HG03342 (cell line): ENCODE results near the gene TSSC4.

ENCODE experiments used
- ATAC-seq: cut with Tn5 transposase; IDR thresholded peaks from one replicate; pipeline ENCODE4 v1.9.1; 2021; ENCODE audit warnings: mild to moderate bottlenecking, moderate library complexity; ENCODE audit not compliant: unreplicated experiment

The TSSC4 gene

DNA sequence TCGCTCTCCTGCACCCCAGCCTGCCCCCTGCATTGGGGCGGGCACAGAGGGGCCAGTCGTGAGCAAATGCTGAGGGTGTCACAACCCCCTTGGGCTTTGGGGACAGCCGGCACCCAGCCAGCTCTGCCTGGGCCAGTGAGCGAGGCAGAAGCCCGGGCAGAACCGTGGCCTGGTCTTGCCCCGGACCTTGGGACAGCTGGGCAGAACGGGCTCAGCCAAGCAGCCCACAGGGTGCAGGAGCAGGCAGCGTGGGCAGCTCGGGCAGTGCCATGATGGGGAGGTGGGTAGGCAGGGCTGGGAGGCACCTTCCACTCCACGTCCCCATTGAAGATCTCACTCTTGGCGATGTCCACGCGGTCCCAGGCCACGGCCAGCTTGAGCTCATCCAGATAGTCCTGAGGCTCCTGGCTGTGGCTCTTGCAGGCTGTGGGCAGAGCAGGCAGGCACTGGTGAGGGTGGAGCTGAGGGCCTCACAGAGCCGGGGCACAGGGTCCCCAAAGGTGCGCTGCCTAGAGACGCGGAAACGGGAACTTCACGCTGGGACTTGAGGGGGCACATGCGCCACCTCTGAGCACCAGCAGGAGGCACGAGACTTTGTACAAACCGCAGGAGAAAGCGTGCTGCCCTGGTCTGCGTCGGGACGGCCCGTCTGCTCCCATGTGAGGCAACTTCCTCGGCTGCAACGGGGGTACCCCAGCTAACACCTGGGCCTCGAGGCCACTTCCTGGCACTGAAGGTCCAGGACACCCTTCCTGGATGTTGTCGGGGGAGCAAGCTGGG is 15.2 kb downstream of the TSSC4 start:
- ATAC-seq, result no peak

DNA sequence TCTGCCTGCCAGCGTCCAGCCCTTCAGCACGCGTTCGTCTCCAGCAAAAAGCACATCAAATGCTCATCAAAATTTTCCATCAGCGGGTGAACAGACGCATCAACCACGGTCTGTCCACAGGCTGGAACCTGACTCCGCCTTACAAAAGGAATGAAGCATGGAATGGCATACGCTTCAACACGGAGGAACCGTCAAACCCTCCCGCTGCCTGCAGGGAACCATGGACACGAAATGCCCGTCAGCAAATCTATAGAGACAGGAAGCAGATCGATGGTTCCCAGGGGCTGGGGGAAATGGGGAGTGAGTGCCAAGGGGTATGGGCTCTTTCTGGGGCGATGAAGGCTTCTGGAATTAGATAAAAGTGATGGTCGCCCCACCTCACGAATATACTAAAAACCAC is 16.2 kb downstream of the TSSC4 start:
- no peak for ATAC-seq

DNA sequence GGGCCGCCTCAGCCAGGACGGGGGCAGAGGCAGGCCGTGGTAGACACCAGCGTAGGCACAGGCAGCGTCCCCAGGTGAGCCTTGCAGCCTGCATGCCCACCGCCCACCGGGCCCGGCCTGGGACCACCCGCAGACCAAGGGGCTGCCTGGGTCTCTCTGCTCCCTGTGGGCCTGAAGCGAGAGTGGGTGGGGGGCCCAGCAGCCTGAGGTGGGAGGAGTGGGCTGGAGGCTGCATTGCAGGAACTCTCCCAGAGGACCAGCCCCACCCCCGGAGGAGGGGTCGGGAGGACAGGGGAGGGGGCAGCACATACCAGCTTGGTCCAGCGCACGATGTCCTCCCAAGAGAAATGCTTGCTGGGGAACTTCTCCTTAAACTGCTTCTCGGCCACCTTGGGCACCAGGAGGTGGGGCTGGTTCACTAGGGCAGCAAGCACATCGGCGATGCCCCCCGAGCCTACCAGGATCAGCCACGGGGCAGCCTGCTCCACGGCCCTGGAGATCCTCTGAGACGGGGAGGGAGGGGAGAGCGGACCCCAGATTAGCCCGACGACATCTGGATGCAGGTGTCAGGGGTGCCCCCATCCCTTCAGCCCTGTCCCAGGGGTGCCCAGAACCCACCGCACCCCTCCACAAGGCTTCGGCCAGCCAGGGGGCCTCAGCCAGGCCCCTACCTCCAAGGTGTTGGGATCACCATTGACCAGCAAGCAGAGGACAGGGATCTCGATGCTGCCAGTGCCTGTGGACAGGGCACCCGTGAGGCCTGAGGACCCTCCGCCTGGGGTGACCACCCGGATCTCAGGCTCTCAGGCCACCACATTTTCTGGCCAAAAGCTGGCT is 17.5 kb downstream of the TSSC4 start:
- no peak for ATAC-seq

DNA sequence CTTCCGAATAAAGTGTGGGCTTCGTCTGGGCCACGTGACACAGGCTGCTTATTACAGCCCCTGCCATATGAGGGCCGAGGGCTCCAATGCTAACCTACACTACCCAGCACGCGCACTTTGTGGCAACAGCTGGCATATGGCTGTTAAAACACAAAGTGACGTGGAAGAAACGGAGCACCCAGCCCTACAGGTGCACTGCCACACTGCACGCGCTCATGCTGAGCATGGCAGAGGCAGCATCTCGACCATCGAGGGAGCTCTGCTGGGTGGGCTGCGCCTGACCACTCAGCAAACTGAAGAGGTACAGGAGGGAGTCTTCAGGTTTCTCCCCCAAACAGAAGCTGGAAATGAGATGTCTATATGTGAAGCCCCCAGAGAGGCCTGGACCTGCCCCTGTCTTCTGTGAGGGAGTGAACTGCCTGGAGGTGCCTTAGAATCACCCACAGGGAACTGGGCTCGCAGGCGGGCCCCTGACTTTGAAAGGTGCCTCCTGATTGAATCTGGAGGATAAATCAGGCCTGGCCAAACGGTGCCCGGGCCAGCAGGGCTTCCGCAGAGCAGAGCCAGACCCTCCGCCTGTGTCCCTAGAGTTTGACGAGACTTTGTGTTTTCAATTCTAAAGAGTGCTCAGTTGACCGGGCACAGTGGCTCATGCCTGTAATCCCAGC is 18.3 kb downstream of the TSSC4 start:
- no peak for ATAC-seq

DNA sequence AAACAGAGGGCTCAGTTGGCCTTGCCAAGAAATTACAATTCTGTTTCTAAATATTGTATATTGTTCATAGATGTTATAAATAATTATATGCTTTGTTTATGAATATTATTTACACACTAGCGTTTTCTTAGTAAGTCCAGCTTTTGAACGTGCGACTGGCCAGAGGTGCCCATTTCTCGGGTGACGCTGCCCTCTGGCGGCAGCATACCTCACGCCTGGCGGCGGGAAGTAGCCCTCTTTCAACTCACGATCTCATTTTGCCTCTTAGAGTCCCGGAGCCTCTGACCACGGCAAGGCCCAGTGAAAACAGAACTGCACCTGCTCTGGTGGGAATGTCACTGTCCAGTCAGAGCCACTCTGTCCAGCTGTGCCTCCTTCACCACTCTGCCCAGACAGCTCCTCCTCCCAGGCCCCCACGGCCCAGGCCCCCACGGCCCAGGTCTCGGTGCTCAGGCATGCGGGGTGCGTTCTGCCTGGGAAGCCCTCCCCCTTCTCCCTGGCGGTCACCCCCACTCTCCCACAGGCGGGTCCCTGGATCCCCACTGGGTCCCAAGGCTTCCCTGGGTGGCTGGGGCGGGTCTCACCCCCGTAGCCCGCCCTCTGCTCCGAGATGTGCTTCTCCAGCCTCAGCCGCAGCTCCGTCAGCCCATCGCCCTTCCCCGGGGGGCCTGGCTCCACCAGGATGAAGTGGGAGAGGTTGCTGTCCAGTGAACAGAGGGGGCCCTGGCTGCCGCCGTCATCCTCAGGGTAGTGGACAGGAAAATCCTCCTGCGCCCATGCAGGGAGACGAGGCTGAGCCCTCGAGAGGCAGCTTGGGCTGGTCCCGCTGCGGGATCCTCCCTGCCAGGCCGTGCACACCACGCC is 19.3 kb downstream of the TSSC4 start:
- ATAC-seq, result no peak

DNA sequence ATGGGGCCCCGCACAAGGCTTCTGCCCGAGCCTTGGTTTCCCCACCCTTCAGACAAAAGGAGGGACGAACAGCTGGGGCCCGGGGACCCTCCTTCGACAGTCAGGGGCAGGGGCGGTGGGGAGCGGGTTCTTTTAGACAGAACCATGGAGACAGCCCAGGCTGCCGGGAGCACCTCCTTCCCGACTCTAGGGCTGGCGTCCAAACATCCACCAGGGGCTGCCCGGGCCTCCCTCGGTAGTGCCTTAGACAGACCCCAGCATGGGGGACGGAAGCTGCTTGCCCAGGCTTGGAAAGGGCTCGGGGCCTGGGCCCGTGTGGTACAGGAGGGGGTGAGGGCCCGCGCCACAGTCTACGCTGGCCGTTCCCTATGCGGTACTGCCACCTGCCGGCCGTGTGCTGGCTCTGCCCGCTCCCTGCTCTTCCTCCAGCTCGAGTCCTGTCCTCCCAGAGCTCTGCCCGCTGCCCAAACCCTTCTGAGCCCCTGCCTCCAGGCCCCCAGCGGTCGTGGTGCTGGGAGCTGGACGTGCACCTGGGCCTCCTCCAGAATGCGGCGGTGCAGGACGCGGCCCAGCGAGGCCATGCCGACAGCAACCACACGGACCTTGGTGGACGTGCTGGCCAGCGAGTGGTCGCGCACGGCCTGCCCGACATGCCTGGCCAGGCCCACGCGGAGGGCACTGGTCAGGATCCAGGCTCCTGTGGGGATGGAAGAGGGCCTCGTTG is 20.1 kb downstream of the TSSC4 start:
- ATAC-seq, result no peak

DNA sequence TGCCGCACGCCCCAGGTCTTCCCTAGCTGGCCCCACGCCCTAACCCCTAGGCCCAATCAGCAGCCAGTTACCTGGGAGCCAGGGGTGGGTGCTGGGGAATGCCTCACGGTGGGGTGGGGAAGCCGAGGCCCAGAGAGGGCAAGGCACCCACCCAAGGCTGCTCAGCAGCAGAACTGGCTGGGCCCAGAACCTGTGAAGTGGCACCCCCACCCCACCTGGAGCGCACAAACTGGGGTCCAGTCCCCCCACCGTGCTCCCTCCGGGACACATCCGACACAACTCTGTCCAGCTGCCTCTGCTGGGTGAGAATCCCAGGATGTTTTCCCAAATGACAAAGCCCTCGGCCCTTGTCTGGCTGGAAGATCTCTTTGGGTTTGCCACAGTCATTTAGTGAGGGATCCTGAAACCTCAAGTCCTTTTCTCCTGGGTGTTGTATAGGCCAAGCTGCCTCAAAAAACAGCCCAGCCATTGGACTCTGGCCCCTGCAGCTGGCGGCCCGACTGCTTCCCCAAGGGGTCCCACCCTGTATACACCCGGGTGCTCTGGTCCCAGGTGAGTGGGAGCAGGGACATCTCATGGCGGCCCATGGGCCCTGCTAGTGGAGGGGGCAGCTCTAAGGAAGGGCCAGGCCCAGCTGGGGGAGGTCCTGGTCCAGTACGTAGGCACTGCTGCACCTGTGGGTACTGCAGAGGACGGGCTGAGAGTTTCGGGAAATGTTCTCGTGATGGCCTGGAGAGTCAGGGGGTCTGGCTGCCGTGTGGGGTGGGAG is 20.9 kb downstream of the TSSC4 start:
- no peak for ATAC-seq

DNA sequence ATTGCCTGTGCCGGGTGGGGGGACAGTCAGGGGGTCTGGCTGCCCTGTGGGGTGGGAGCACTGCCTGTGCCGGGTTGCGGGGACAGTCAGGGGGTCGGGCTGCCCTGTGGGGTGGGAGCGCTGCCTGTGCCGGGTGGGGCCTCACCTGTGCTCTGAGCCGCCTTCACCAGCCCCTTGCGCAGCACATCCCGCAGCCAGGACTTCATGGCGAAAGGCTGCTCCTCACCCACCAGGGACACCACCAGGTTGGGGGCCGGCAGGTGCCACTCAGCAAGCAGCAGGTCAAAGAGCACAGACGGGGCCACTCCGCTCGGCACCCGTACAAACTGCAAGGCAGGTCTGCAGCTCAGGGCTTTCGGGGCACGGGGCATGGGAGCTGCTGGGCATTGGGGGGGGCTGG is 21.4 kb downstream of the TSSC4 start:
- ATAC-seq, result no peak

DNA sequence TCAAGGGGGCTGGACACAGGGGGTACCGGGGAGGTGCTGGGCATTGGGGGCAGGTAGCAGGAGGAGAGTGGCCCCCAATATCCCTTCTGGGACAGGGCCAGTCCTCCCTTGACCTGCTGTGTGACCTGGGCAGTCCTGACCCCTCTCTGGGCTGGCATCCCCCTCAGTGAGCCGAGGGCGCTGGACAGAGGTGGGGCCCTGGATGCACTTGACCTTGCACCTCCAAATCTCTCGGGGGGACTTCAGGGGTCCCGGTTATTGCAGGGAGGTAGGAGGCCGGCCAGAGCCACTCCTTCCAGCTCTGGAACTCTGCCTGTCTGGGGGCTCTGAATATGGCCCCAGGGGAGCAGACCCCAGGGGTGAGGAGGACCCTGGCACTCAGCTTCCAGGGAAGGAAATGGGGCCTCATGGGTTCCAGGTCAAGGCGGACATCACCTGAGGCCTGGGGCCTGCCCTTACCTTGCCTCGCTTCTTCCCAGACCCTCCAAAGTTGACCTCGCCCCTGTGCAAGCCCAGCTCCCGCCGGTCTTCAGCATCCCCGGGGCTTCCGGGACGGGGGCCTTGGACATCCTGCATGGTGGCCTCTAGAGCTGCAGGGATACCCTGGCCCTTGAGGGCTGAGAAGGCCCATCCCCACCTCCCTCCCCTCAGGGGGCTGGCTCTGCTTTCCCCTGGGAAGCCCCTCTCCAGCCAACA is 22.1 kb downstream of the TSSC4 start:
- ATAC-seq, result no peak

DNA sequence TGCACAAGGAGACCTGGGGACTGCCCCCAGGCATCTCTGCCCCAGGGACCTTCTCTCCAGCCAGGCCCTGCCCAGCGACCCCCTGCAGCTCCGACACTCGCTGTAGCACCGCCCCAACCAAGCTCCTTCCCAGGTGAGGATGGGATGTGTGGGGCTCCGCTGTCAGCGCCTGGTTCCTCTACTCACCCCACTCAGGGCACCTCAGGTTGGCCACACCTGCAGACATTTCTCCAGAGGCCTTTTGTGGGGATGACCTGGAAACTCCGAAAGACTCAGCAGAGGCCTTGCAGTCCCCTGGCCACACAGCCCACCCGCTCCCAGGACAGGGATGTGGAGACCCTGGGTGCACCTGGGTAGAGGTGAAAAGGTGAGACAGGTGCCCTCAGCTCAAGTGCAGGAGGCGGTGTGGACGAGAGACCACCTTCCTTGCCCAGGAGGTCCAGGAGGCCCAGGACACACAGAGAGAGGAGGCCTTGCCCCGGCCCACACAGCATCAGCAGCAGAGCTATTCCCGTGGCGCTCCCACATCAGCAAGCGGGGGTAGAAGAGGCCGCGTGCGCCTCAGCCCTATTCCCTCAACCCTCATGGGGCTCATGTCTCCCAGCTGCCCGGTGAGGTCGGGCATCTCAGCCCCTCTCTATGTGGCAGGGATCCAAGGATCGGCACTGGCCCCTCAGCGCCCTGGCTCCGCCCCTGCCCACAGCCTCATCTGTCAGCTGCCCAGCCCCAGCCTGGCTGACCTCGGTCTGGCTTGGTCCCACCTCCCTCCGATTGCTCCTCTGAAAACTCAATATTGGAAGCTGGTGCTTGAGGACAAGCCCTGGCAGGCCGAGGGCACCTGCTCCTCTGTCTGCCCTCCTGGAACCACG is 22.8 kb downstream of the TSSC4 start:
- ATAC-seq, result no peak

DNA sequence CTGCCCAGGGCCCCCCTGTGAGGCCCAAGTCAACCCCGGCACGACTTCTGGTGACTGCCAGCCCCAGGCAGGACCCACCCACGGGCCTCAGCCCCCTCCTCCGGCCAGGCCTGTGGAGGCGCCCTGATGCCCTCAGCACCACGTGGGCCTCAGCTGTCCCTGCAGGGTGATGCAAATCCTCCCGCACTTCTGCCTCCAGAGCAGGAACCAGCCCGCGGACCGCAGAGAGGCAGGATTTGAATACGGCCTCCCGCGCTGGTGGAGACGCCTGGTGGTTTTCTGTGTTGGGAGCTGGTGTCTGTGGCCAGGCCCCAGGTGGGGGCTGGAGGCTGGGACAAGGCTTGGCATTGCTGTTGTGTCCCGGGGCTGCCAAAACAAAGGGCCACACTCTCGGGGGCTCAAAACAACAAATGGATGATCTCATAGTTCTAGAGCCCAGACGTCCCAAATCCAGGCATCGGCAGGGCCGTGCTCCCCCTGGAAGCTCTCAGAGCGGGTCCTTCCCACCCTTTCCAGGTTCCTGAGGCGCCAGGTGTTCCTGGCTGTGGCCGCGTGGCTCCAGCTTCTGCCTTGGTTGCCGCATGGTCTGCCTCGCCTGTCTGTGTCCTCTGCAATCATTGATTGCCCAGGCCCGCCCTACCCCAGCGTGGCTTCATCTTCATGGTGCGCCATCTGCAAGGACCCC is 24.4 kb downstream of the TSSC4 start:
- ATAC-seq, result no peak

DNA sequence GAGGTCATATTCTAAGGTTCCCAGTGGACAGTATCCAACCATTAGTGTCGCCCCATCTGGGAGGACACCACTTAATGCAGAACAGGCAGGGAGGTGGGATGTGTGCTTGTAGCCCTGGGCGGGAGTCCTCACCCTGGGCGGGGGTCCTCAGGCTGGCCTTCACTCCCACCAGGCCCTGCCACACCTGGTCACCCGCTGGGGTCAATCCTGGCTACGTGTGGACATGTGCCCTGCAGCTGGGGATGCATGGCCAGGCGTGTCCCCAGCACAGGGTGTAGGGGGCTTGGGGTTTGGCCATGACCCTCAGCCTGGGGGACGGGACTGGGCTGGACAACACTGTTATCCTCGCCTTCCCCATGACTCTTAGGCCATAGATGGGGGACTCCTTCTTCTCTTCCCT is 25.0 kb downstream of the TSSC4 start:
- no peak for ATAC-seq

DNA sequence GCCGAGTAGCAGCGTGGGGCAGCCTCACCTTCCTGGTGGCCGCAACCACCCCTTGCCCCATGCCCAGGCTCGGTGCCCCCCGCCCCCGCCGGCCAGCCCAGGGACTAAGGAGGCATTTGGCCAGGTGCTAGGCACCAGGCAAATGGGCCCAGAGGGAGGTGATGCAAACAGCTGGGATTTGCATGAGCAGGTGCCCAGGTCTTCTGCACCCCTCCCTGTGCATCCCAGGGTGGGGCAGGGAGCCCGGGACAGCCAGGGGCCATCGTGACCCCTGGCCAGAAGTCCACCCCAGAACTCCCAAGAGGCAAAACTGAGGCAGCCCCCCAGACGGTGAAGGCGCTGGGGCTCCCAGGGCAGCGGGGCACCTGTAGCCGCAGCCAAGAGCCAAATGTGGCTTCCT is 25.7 kb downstream of the TSSC4 start:
- no peak for ATAC-seq

DNA sequence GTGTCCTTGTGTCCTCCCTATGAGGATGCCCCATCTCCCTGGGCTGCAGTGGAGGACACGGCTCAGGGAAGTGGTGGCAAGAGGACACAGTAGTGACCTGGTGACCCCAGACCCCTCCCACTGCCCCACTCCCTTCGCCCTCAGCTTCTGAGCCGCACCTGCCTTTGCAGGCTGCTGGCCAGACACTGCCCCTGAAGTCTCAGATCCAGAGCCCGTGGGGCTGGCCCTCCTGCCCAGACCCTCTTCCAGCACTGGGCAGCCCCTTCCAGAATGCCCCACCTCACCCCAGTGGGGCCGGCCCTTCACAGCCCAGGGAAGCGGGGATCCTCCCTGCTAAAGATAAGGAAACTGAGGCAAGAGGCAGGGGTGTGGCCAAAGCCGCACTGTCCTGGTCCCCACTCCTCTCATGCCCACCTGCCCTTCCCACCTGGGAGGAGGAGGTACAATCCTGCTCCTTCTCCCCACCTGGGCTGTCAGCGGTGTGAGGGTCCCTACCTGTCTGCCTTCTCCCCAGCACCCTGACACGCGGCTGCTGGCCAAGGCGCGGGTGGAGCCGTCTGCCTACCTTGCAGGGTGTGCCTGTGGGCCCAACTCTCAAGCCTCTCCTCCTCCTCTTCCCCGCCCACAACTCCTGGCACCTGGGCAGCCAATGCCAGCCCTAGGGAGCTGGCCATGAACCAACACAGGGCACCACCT is 26.4 kb downstream of the TSSC4 start:
- ATAC-seq, result no peak

DNA sequence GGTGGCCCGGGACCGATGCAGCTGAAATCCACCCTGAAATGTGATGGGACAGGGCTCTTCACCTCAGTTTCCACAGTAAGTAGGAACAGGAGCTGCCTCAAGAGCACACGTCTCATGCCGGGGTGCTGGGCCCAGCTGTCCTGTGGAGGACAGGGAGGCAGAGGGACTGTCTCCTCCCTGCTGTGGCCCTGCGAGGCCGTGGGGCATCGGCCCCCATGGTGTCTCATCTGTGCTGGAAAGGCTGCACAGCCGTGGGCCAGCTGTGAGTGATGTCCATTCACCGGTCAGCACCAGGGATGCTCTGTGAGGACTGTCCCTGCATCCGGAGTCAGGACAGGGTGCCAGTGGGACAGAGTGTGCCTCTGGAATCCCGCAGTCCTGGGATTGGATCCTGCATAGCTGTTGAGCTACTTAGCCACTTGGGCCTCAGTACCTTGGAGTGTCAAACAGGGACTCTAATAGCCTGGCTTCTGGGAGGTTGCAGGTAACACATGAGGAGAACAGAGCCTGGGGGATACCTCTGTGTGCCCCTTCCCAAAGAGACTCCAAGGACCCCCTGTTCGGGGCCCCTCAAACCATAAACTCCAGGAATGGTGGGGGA is 27.3 kb downstream of the TSSC4 start:
- ATAC-seq, result no peak

DNA sequence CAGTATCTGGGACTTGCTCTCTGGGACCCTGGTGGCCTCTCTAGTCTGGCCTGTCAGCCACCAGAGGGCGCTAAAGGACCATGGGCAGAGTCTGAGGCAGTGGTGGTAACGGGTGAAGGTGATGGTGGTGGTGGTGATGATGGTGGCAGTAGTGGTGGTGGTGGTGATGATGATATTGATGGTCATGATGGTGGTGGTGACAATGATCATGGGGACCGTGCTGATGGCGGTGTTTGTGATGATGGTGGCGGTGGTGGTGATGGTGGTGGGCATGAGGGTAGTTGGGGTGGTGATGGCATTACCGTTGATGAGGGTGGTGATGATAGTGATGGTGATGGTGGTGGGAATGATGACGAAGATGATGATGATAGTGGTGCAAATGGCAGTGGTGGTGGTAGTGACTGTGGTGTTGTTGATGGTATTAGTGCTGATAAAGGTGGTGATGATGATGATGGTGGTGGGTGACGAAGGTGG is 27.8 kb downstream of the TSSC4 start:
- no peak for ATAC-seq
